Activated T-cell treated with anti-CD3 and anti-CD28 coated beads for 1 hour (primary cell): ENCODE measurements around the gene RENBP.

Experiments
- DNase-seq: peaks from one replicate; pipeline ENCODE4 v3.0.0-alpha.2; 2020; ENCODE audit warnings: low read depth

The RENBP gene

GRCh38 chrX:153953892-153954557, 9.6 kb upstream of the RENBP start:
- no peak for DNase-seq

- peak; percentile 64 for DNase-seq
These were observed 8.9 kb upstream of the RENBP start for GRCh38 chrX:153953342-153953830.

GRCh38 chrX:153952373-153953026, 8.1 kb upstream of the RENBP start:
- no peak for DNase-seq

- DNase-seq: no peak
These were observed 7.4 kb upstream of the RENBP start for GRCh38 chrX:153951683-153952372.

GRCh38 chrX:153950127-153950526, 5.7 kb upstream of the RENBP start:
- no peak for DNase-seq

- DNase-seq: no peak
These were observed 4.7 kb upstream of the RENBP start for GRCh38 chrX:153948847-153949805.

GRCh38 chrX:153948002-153948466, 3.6 kb upstream of the RENBP start:
- DNase-seq: no peak

- DNase-seq: peak; percentile 72
These were observed 2.7 kb upstream of the RENBP start for GRCh38 chrX:153947009-153947769.

GRCh38 chrX:153945956-153946943, 1.8 kb upstream of the RENBP start:
- DNase-seq: no peak

GRCh38 chrX:153944800-153945150, 332 bp upstream of the RENBP start:
- DNase-seq: no peak

- DNase-seq: no peak
These were observed 2.8 kb downstream of the RENBP start for GRCh38 chrX:153941336-153942252.

- no peak for DNase-seq
These were observed 4.9 kb downstream of the RENBP start for GRCh38 chrX:153939573-153939972.

- no peak for DNase-seq
These were observed 6.1 kb downstream of the RENBP start for GRCh38 chrX:153938226-153938786.

GRCh38 chrX:153937056-153937455, 7.4 kb downstream of the RENBP start:
- no peak for DNase-seq

GRCh38 chrX:153935326-153935851, 9.1 kb downstream of the RENBP start:
- no peak for DNase-seq

GRCh38 chrX:153934762-153935325, 9.6 kb downstream of the RENBP start, which contains the start of gene NAA10:
Gene NAA10 (minus strand): TSS chrX:153935037. CDS start chrX:153934904, 133 bp downstream.
- no peak for DNase-seq

GRCh38 chrX:153934148-153934761, 10.2 kb downstream of the RENBP start:
- no peak for DNase-seq
